Parathyroid adenoma (tissue), 2 donors: ENCODE data around the gene LPXN.

ENCODE experiments used
- H2AFZ ChIP-seq: fragments of 300-600 bp; sonication (generic); one replicate; pipeline ENCODE4 v1.7.0; 2017; ENCODE audit warnings: antibody characterized with exemption, mild to moderate bottlenecking
- H3K27ac ChIP-seq: fragments of 300-600 bp; sonication (generic); one replicate; pipeline ENCODE4 v1.7.0; 2017
- H3K27me3 ChIP-seq: fragments of 300-600 bp; sonication (generic); one replicate; pipeline ENCODE4 v1.7.0; 2017; ENCODE audit warnings: low read length; ENCODE audit not compliant: control insufficient read depth, insufficient read depth
- H3K36me3 ChIP-seq: fragments of 300-600 bp; sonication (generic); one replicate; pipeline ENCODE4 v1.7.0; 2017; ENCODE audit warnings: low read length; ENCODE audit not compliant: control insufficient read depth, insufficient read depth
- H3K4me1 ChIP-seq: fragments of 300-600 bp; sonication (generic); one replicate; pipeline ENCODE4 v1.7.0; 2017; ENCODE audit warnings: control low read depth
- H3K4me2 ChIP-seq: fragments of 300-600 bp; sonication (generic); one replicate; pipeline ENCODE4 v1.7.0; 2017; ENCODE audit warnings: low read length
- H3K4me3 ChIP-seq: fragments of 300-600 bp; sonication (generic); one replicate; pipeline ENCODE4 v1.7.0; 2017; ENCODE audit warnings: low read depth, low read length
- H3K79me2 ChIP-seq: fragments of 300-600 bp; sonication (generic); one replicate; pipeline ENCODE4 v1.7.0; 2017; ENCODE audit warnings: control low read depth
- H3K9ac ChIP-seq: fragments of 300-600 bp; sonication (generic); one replicate; pipeline ENCODE4 v1.7.0; 2017; ENCODE audit warnings: mild to moderate bottlenecking
- H3K9me3 ChIP-seq: fragments of 300-600 bp; sonication (generic); one replicate; pipeline ENCODE4 v1.7.0; 2017; ENCODE audit warnings: low read length; ENCODE audit not compliant: control insufficient read depth
- CTCF ChIP-seq: fragments of 300-600 bp; sonication (generic); IDR thresholded peaks from one replicate; pipeline ENCODE4 v1.7.0; 2017; ENCODE audit warnings: antibody characterized with exemption, mild to moderate bottlenecking
- donor health status: primary hyperparathyroidism.

LPXN gene

GRCh38 chr11:58502004-58502403, 73.7 kb downstream of the LPXN start:
- Histone ChIP-seq H3K27ac (no peak overlapping the region), H3K4me3 (no peak overlapping the region), H3K4me1 (no peaks in the 10 kb centered on the region), H3K36me3 (no peaks in the 10 kb centered on the region), H3K9ac (no peak overlapping the region), H2AFZ (no peak overlapping the region), H3K9me3 (no peaks in the 10 kb centered on the region), H3K27me3 (no peaks in the 10 kb centered on the region), H3K4me2 (no peak overlapping the region), H3K79me2 (no peaks in the 10 kb centered on the region)
- TF ChIP-seq CTCF = no peak

GRCh38 chr11:58498464-58498863, 77.2 kb downstream of the LPXN start:
- no peaks in the 10 kb centered on the region for H3K79me2 ChIP-seq
- H3K4me1 ChIP-seq = no peaks in the 10 kb centered on the region
- no peaks in the 10 kb centered on the region for H3K27me3 ChIP-seq
- TF ChIP-seq CTCF = no peak
- H3K4me2 ChIP-seq = no peak overlapping the region
- H3K4me3 ChIP-seq = no peak overlapping the region
- no peak overlapping the region for H3K9ac ChIP-seq
- H2AFZ ChIP-seq = no peak overlapping the region
- H3K9me3 ChIP-seq = no peaks in the 10 kb centered on the region
- H3K27ac ChIP-seq = no peak overlapping the region
- H3K36me3 ChIP-seq = no peaks in the 10 kb centered on the region

GRCh38 chr11:58497951-58498350, 77.7 kb downstream of the LPXN start:
- H2AFZ ChIP-seq = no peak overlapping the region
- no peaks in the 10 kb centered on the region for H3K79me2 ChIP-seq
- TF ChIP-seq CTCF = no peak
- H3K36me3 ChIP-seq = no peaks in the 10 kb centered on the region
- no peak overlapping the region for H3K4me3 ChIP-seq
- H3K27me3 ChIP-seq = no peaks in the 10 kb centered on the region
- H3K4me2 ChIP-seq = no peak overlapping the region
- H3K9me3 ChIP-seq = no peaks in the 10 kb centered on the region
- no peak overlapping the region for H3K9ac ChIP-seq
- H3K4me1 ChIP-seq = no peaks in the 10 kb centered on the region
- no peak overlapping the region for H3K27ac ChIP-seq

DNA sequence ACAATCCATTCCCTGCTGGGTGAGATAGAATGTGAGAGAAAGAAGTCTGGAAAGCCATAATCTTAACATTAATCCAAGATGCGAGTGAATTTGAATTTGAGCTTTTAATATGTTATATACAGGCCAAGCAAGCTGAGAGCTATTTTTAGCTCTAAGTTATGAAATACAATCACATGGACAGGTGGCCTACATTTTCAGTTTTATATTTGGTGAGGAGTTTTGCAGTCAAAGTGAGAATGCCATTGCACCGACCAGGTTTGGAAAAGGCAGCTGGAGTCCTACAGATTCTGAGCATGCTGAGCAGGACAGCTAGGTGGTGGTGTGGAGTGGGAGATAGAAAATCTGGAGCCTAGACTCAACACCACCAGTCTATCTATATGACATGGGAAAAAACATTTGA, 79.8 kb downstream of the LPXN start:
- no peak overlapping the region for H3K4me2 ChIP-seq
- H3K27me3 ChIP-seq = no peaks in the 10 kb centered on the region
- no peak overlapping the region for H3K4me3 ChIP-seq
- no peaks in the 10 kb centered on the region for H3K36me3 ChIP-seq
- no peak overlapping the region for H2AFZ ChIP-seq
- H3K4me1 ChIP-seq = no peaks in the 10 kb centered on the region
- H3K79me2 ChIP-seq = no peaks in the 10 kb centered on the region
- no peaks in the 10 kb centered on the region for H3K9me3 ChIP-seq
- H3K27ac ChIP-seq = no peak overlapping the region
- H3K9ac ChIP-seq = no peak overlapping the region
- no peak for TF ChIP-seq CTCF

DNA sequence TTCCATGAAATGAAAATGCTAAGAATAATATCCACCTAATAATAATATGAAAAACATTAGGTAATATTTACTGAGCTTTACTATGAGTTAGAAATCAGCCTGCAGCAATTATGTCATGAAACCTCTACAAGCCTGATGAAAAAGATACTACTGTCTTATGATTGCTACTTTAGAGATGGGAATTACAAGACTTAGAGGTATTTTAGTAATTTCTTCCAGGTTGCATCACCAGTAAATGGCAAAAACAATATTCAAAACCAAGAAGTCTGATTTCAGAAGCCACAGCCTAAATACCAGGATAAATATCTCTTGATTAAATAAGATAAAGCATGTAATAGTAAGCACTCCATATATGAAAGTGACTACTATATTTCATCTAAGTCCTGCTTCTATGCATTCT, 81.6 kb downstream of the LPXN start:
- Histone ChIP-seq H3K27ac (no peak overlapping the region), H3K36me3 (no peaks in the 10 kb centered on the region)

More for the DNA sequence above, 81.6 kb downstream of the LPXN start:
- Histone ChIP-seq H3K4me3 (no peak overlapping the region), H3K27me3 (no peaks in the 10 kb centered on the region), H3K79me2 (no peaks in the 10 kb centered on the region), H2AFZ (no peak overlapping the region), H3K4me1 (no peaks in the 10 kb centered on the region), H3K9me3 (no peaks in the 10 kb centered on the region), H3K4me2 (no peak overlapping the region), H3K9ac (no peak overlapping the region)
- no peak for TF ChIP-seq CTCF
